COR-L47 (cell line): ENCODE measurements around the gene CCDC187.
"Not testable (repeated sequence)": the region's sequence is repeated elsewhere in the genome, so short reads cannot be mapped to it uniquely, and the experiment has no call there.

Experiments
- DNase-seq: peaks from one replicate; lab custom pipeline; 2025; lab: John Stamatoyannopoulos, UW

Gene CCDC187

GRCh38 chr9:136266641-136267040 lies 37.3 kb downstream of the CCDC187 start:
- DNase-seq = not testable (repeated sequence)

DNA sequence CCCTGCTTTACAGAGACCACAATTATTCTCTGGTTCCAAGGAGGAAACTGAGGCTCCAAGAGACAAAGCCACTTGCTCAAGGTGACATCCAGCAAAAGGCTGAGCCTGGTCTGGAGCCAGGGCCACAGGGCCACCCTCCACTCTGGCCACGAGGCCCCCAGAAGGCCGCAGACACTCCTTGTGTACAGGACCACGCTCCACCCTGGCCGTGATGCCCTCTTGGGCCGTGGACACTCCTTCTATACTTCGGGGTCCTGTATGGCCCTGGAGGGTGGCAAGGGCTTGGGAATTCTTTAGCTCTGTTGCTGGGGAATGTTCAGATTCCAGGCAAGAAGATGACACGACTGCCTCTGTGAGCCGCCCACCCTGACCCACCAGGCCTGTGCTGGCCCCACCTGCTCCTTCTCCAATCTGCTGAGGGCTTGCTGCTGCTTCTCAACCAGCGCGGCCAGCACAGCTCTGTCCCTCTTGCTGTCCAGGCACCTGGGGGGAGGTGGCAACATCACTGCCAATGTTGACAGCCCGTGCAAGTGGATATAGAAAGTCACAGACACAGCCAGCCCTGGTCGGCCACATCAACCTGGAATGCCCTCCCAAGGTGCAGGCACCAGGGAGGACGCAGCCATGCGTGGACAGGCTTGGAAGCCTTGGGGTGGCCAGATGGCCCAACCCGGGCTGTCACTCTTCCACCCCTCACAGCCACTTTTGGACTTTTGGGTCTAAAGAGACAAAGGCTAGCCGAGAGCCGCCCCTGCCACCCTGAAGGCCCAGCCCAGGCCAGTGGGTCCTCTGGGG lies 38.1 kb downstream of the CCDC187 start:
- DNase-seq = no peak

GRCh38 chr9:136264441-136265405 lies 39.2 kb downstream of the CCDC187 start:
- DNase-seq = no peak

GRCh38 chr9:136264031-136264430 lies 39.9 kb downstream of the CCDC187 start:
- DNase-seq = no peak

- no peak for DNase-seq
Observed at GRCh38 chr9:136262671-136263178, 41.2 kb downstream of the CCDC187 start.

- DNase-seq = no peak
Observed at GRCh38 chr9:136261686-136262430, 42.0 kb downstream of the CCDC187 start.

DNA sequence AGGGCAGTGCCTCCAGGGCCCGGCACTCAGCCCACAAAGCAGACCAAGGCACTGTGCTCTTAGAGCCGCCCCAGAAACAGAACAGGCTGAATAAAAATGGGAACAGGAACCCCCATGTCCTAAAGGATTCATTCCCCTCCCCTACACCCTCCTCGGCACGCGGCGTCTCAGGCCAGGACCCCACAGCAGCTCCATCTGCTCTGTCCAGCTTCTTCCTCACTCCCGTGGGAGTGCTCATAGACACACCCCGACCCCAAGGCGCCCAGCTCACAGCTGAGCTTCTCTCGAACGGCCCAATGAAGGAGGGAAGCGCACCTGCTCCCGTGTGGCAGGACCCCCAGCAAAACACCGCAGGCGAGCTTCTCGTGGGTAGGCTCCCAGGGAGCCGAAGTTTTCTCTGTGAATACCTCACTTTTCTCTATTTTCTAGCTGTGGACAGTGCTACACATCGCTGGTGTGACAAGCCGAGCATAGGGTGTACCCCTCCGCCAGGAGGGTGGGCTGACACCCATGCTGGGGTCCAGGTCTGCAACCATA lies 42.9 kb downstream of the CCDC187 start:
- no peak for DNase-seq

- no peak for DNase-seq
Observed at GRCh38 chr9:136260521-136260920, 43.4 kb downstream of the CCDC187 start.

DNA sequence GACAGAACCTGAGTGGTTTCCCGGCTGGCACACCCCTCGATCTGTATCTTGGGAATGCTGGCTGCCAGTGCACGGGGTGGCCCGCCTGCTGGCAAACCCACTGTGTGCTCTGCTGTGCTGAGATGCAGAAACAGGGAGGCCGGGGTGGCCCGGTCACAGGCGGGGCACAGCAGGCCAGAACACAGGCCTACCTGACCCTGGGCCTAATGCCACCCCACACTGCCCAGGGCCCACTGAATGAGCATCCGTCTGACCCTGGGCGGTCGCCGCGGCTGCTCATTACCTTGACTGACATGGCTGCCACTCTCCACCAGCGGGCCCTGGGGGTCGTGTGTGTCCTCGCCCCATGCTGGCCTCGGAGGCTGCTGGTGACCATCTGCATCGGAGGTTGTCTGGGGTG lies 44.1 kb downstream of the CCDC187 start:
- DNase-seq = no peak

- no peak for DNase-seq
Observed at GRCh38 chr9:136259517-136259813, 44.4 kb downstream of the CCDC187 start.

- no peak for DNase-seq
Observed at GRCh38 chr9:136258786-136259516, 44.9 kb downstream of the CCDC187 start.

GRCh38 chr9:136258299-136258625 lies 45.6 kb downstream of the CCDC187 start:
- DNase-seq = no peak

- no peak for DNase-seq
Observed at GRCh38 chr9:136257381-136258298, 46.3 kb downstream of the CCDC187 start.

- DNase-seq = peak; percentile 26
Observed at GRCh38 chr9:136255896-136256890, 47.7 kb downstream of the CCDC187 start.

DNA sequence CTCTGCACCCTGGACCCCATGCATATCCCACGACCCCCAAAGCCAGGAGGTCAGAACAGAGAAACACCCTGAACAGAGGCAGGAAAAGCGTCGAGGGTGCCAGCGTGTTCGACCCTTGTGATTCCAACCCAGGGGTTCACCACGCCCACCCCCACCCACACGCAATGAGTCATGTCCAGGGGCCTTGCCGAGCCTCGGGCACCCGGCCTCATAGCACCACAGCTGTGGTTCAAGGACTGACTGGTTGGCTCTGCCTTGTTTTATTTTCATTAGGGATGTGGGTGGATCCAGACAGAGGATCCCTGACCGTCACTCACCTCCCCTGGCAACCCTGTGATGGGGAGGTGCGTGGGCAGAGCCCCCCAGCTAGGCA lies 48.7 kb downstream of the CCDC187 start:
- DNase-seq = no peak

DNA sequence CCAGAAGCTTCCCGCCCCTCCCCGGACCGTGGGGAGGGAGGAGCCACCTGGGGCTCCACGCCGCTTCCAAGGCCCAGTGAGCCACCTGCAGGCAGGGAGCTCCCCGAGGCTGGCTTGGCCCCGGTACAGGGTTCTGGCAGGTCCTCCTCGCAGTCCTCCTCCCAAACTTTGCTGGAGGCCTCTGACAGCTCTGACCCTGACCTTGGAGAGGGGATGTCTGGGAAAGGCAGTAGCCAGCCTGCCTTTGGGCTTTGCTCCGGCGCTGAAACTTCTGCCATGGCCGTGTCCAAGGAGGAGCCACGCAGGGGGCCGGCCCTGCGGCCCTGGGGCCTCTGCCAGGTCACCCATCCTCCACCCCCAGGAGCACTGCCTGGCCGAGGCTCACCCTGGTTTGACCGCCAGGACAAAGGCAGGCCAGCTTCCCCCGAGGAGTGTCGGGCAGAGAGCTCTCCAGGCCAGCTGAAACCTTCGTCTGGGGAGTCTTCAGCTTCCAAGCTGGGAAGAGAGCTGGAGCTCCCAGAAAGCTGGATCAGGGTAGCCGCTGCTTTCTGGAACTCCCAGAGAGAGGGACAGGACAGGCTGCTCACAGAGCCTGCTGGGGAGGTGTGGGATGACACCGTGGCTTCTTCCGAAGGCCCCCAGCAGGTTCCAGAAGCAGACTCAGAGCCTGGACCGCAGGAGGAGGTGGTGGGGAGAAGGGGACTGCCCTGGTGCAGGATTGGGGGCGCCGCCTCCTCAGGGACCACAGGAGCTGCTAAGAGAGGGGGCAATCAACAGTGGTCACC lies 49.3 kb downstream of the CCDC187 start:
- DNase-seq = no peak

DNA sequence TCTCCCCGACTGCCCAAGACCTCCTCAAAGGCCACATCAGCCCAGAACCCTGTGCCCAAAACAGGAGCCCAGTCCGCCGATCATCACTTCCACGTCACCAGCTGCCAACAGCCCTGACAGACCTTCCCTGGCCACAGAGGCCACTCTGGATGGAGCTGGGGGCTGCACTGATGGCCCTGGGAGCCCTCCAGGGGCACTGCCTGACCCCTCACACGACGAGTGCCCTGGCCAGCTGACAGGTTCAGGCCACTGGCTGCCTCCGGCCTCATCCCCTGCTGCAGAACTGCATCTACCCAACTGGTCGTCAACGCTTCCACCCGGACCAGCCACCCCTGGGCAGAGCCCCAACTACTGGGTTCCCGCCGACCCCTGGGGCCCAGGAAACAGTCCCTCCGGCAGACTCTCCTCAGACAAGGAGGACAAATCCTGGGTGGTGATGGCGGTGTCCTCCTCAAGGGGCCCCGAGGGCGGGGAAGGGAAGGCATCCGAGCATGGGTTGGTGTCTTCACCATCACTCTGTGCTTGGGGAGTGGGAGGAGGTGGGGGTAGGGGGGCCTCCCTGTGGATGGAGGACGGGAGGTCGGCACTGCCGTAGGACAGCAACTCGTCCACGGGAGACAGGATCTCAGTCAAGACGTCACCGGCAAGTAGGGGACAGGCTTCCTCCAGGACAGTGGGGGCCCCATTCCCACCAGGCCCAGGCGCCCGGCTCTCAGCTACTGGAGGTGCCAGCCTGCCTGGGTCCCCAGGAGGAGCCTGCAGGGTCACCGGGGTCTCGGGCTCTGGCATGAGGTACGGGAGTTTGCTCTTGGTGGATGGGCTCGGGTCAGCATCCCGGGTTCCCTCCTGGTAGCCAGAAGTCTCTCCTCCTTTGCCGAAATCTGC lies 50.4 kb downstream of the CCDC187 start:
- no peak for DNase-seq
